Uterus (tissue), 4 donors: ENCODE data around the gene CPEB3. TPM values are rescaled to one million over a fixed set of nuclear protein-coding genes. Genes with fewer than 3 reads are reported as not detected.

Source experiments
- DNase-seq, 2 donors: peaks; one replicate each; pipeline ENCODE4 v3.0.0-alpha.2; 2019 to 2020
- H3K27ac ChIP-seq, 2 donors: fragments of 200-600 bp; sonication (generic); 1 replicate in 1 of 2; 2 replicates in 1 of 2; pipeline ENCODE4 v1.5.1; 2016 to 2018
- H3K27me3 ChIP-seq, 2 donors: fragments of 200-600 bp; sonication (generic); one replicate each; pipeline ENCODE4 v1.5.1; 2018 to 2019; ENCODE audit warnings: control low read depth in 1 of 2
- H3K36me3 ChIP-seq, 2 donors: fragments of 200-600 bp; sonication (generic); one replicate each; pipeline ENCODE4 v1.5.1; 2019; ENCODE audit warnings: control low read depth in 1 of 2
- H3K4me1 ChIP-seq, 2 donors: fragments of 200-600 bp; sonication (generic); one replicate each; pipeline ENCODE4 v1.5.1; 2018 to 2019; ENCODE audit warnings: control low read depth in 1 of 2
- H3K4me3 ChIP-seq, 2 donors: fragments of 200-600 bp; sonication (generic); 1 replicate in 1 of 2; 2 replicates in 1 of 2; pipeline ENCODE4 v1.5.1; 2018 to 2019; ENCODE audit warnings: mild to moderate bottlenecking in 1 of 2
- H3K9me3 ChIP-seq, 2 donors: fragments of 200-600 bp; sonication (generic); one replicate each; pipeline ENCODE4 v1.5.1; 2019; ENCODE audit warnings: control low read depth in 1 of 2
- CTCF ChIP-seq, 4 experiments: fragments of 200-600 bp in 2 of 4; fragments of 450-650 bp in 2 of 4; sonication (generic) in 2 of 4; IDR thresholded peaks; one replicate each; pipeline ENCODE4 v1.5.1; 2016 to 2019; ENCODE audit warnings: antibody characterized with exemption in 4 of 4, mild to moderate bottlenecking in 2 of 4, moderate library complexity in 1 of 4
- POLR2A ChIP-seq, 2 donors: fragments of 450-650 bp; IDR thresholded peaks; one replicate each; pipeline ENCODE4 v1.6.1; 2016; ENCODE audit warnings: antibody characterized with exemption in 2 of 2, mild to moderate bottlenecking in 1 of 2, moderate library complexity in 1 of 2
- intact Hi-C: fragments of 100-400 bp; cut with DNase I; formaldehyde crosslinking; loops from one replicate; pipeline ENCODE4 v1.15.1; 2023; ENCODE audit warnings: low total_unique reads
- total RNA-seq, 4 donors: library from RNA; depleted of rRNA in 3 of 4; stranded (reverse); fragments of >200 nt in 3 of 4; gene quantifications; one replicate each; pipeline versions ENCODE4 v1.1.0 to v1.2.4, GENCODE V29; 2014 to 2023
- donor health status: DM: yes; HTN: yes; CAD: no.

CPEB3 gene
- total RNA-seq, 4 donors from 2014 or later, result 2.6 to 5.4 (median 3.7) TPM

GRCh38 chr10:92131275-92131820, 159.5 kb downstream of the CPEB3 start:
- Histone ChIP-seq H3K27me3 (no peaks in the 10 kb centered on the region), H3K9me3 (no peaks in the 10 kb centered on the region), H3K36me3 (no peaks in the 10 kb centered on the region), H3K27ac (no peak overlapping the region), H3K4me1 (no peaks in the 10 kb centered on the region), H3K4me3 (no peak overlapping the region)
- no peak for TF ChIP-seq CTCF (IDR thresholded peaks at IDR 0.05)
- no peak for TF ChIP-seq POLR2A (IDR thresholded peaks at IDR 0.05)
- intact Hi-C loops, result no loop called here
- DNase-seq, result no peak

DNA sequence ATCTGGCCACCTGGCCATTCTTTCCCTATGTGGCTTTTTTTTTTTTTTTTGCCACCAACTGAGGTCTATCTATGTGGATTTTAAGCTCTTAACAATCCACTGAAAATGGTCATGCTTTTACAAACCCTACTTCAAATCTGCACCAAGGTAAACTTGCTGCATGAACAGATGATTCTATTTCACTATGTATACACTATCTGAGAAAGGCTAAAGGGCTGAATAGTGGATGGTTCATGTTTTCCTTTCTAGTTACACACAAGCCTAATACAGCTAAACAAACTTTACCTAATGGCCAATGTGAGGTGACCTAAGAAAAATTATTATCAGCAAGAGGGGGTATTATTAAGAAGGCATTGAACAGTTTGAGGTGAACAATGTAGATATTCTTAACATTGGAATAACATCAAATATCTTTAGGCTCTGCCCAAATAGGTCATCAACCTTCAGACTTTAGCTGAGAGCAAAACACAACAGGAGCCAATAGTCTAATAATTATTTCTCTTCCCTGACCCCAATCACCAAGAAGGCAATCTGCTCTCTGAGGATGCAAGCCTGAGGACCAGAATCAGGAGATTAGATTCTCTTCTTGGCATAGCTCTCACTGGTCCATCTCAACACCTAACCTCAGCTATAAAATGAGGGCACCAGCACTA, 160.1 kb downstream of the CPEB3 start:
- no peak for TF ChIP-seq CTCF (IDR thresholded peaks at IDR 0.05)
- TF ChIP-seq POLR2A (IDR thresholded peaks at IDR 0.05), result no peak
- H3K27ac ChIP-seq, result no peak overlapping the region
- no peaks in the 10 kb centered on the region for H3K36me3 ChIP-seq
- no peak for DNase-seq
- H3K4me1 ChIP-seq, result no peaks in the 10 kb centered on the region
- H3K4me3 ChIP-seq, result no peak overlapping the region
- H3K9me3 ChIP-seq, result no peaks in the 10 kb centered on the region
- intact Hi-C loops, result no loop called here
- H3K27me3 ChIP-seq, result no peaks in the 10 kb centered on the region

DNA sequence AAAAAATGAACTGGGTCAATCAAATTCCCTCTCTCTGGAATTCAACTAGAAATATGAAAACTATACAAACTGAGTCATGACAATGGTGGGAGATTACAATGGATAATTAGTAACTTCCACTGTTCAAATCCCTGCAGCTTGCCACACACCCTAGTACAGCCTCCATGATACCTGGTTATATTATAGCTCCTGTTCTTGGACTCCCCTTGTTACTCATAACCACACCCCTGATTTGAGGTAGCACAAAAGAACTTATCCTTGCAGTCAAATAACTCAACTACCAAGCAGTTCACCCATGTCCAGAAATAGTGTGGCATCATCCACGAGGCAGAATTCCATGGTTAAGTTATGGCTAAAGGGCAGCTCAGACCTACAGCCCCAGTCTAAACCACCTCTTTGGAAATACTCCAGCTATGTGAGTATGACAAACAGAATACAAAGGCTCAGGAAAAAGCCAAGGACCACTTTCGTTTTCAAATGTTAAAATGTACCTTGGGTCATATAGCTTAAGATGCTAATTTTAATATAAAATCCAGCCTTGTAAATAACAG, 164.7 kb downstream of the CPEB3 start:
- no peak for TF ChIP-seq CTCF (IDR thresholded peaks at IDR 0.05)
- TF ChIP-seq POLR2A (IDR thresholded peaks at IDR 0.05), result no peak
- Histone ChIP-seq H3K4me1 (no peaks in the 10 kb centered on the region), H3K36me3 (no peaks in the 10 kb centered on the region), H3K27me3 (no peaks in the 10 kb centered on the region), H3K4me3 (no peak overlapping the region), H3K9me3 (no peaks in the 10 kb centered on the region), H3K27ac (no peak overlapping the region)
- no peak for DNase-seq
- intact Hi-C loops, result no loop called here

- Histone ChIP-seq H3K27ac (peak overlapping the region in 1 of 2 donors; percentile 52), H3K36me3 (no peaks in the 10 kb centered on the region), H3K9me3 (no peaks in the 10 kb centered on the region), H3K4me3 (no peak overlapping the region), H3K27me3 (no peaks in the 10 kb centered on the region), H3K4me1 (no peaks in the 10 kb centered on the region)
- no peak for DNase-seq
- TF ChIP-seq CTCF (IDR thresholded peaks at IDR 0.05) (no peak), POLR2A (IDR thresholded peaks at IDR 0.05) (no peak)
- intact Hi-C loops, result no loop called here
Measured at GRCh38 chr10:92125144-92125543, 165.7 kb downstream of the CPEB3 start.

DNA sequence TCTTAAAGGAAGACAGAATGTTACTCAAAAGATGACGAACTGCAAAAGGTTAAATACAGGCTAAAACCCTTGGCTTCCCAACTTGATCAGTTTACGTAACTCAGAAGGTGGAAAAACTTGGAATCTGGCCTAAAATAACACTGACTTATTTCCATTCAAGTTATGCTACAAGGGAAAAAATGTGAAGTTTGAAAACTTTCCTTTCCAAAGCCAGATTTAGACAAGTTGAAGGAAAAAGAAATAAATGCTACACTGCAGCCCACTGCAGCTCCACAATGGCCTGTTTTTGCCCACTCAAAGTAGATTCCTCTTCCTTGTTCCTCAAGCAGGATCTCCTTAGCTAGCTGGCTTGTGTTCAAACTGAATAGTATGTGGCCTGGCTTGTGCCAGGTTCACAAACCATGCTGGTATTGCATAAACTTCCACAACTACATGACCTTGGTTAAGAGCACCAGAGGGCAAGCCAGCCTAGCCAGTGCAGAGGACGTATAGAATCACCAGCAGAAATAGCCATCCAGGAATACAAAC, 166.2 kb downstream of the CPEB3 start:
- no peak for DNase-seq
- H3K4me1 ChIP-seq, result no peaks in the 10 kb centered on the region
- H3K4me3 ChIP-seq, result no peak overlapping the region
- no peaks in the 10 kb centered on the region for H3K9me3 ChIP-seq
- H3K27me3 ChIP-seq, result no peaks in the 10 kb centered on the region
- intact Hi-C loops, result no loop called here
- peak overlapping the region in 1 of 2 donors; percentile 52 for H3K27ac ChIP-seq
- no peak for TF ChIP-seq CTCF (IDR thresholded peaks at IDR 0.05)
- TF ChIP-seq POLR2A (IDR thresholded peaks at IDR 0.05), result no peak
- H3K36me3 ChIP-seq, result no peaks in the 10 kb centered on the region
